GM20000 (cell line): ENCODE data around the gene KAZN.

Experiments
- DNase-seq: peaks from one replicate; pipeline ENCODE4 v3.0.0; 2012; ENCODE audit warnings: low spot score
- CTCF ChIP-seq: IDR thresholded peaks from 2 replicates; pipeline ENCODE4 v1.5.1; 2012; ENCODE audit warnings: mild to moderate bottlenecking, control low read depth; ENCODE audit errors: extremely low read depth, missing control alignments

KAZN gene

DNA sequence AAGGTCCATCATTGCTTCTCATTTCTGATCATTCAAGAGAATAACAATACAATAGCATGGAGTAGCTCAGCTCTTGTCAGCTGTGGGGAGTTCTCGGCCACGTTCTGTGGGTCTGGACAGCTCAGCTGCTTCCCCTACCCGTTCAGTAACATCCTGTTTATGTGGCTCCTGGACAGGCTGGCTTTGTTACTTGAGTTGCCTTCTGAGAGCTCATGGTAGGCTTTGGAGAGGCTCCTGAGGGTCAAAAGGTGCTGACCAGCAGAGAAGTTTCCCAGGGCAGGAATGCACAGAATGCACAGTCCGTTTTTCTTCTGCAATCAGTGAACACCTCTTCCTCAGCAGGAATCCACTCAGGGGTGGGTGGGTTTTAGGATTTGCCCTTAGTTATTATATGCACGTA, 36.0 kb downstream of the KAZN start:
- no peak for DNase-seq
- no peak for TF ChIP-seq CTCF

DNA sequence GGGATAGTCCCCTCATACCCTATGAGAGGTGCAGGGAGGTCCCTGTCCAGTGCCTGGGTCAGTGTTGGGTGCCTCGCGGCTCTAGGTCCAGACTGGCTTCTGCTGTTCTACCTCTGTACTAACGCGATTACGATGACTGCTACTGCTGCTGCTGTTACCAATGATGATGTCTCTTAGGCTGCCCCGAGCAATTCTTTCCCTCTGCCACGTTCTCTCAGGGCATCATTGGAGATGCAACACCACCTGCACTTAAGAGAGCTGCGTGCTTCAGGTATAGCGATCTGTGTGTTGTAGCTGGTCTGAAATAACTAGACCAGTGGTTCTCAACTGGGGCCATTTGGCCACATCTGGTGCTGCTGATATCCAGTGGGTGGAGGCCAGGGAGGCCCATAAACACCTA, 36.9 kb downstream of the KAZN start:
- DNase-seq: no peak

DNA sequence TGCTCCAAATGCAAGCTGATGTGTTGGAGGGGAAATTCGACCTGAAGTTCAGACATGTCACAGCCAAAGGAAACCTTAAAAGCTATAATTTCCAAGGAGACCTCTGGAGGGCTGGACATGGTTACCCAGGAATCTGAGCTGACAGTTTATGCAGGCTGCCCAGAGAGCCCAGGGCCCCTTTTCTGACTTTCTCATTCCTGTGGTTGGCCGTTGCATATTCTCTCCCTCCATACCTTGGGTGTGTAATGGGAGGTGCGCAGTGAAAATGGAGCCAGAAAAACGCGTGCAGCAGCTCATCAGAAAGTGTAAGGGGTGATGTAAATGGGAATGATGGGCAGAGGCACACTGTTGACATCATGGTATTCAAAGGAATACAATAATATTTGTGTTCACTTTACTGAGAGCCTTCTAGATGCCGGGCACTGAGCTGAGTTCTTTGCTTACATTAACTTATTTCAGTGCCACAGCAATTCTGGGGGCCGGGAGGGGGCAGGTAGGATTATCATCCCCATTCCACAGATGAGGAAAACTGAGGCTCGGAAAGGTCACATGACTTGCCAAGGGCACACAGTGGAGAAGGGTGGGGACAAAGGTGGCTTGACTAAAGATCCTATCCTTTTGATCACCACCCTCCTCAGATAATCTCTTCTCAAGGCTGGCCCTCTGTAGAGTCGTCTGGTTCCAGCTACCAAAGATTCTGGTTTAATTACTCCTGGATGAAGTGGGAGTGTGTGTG, 38.6 kb downstream of the KAZN start:
- no peak for TF ChIP-seq CTCF

More for the DNA sequence above, 36.9 kb downstream of the KAZN start:
- TF ChIP-seq CTCF: no peak

GRCh38 chr1:14639291-14640050, 41.0 kb downstream of the KAZN start:
- no peak for TF ChIP-seq CTCF
- no peak for DNase-seq

More for the DNA sequence above, 38.6 kb downstream of the KAZN start:
- no peak for DNase-seq

- no peak for TF ChIP-seq CTCF
- no peak for DNase-seq
Measured at GRCh38 chr1:14642712-14643111, 44.2 kb downstream of the KAZN start.

DNA sequence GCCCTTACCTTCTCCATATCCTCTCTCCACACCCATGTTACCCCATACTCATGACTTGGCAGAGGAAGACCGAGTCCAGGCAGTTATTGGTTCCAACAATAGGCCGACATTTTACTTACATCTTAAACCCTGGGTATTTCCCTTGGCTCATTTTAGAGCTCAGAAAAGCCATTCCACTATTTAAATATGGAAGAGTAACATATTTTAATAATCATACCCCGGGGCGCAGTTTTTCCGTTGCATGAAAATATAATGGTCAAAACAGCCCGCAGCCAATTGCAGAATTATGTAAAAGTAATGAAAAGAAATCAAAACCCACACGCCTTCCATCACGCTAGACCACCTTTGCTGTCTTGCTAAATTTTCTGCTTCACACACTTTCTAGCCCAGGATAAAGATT, 48.5 kb downstream of the KAZN start:
- DNase-seq: no peak
- no peak for TF ChIP-seq CTCF

GRCh38 chr1:14647777-14648176, 49.3 kb downstream of the KAZN start:
- TF ChIP-seq CTCF: no peak
- DNase-seq: no peak
